HG03108 (cell line): Measurements from ENCODE around the gene KRTAP26-1.

ENCODE experiments used
- ATAC-seq: cut with Tn5 transposase; IDR thresholded peaks from one replicate; pipeline ENCODE4 v1.9.1; 2021; ENCODE audit warnings: moderate library complexity; ENCODE audit not compliant: unreplicated experiment

The KRTAP26-1 gene

GRCh38 chr21:30271611-30272010 lies 48.5 kb downstream of the KRTAP26-1 start:
- ATAC-seq = no peak

DNA sequence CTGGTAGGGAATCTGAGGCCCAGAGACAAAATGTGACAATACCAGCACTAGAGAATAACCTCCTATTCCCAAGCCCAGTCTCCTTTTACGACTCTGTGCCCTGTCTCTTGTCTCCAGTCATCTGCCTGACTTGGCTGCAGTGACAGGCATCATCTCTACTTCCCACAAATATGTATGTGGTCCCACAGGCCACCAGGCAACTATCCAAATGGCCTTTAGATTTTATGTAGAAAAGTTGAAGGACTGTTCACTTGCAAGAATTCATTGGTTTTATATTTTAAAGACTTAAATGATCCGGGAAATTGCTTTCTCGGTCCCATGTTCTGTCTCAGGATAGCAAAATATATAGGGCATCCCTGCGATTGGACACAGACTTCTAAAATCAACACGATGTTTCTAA lies 49.0 kb downstream of the KRTAP26-1 start:
- ATAC-seq = no peak

DNA sequence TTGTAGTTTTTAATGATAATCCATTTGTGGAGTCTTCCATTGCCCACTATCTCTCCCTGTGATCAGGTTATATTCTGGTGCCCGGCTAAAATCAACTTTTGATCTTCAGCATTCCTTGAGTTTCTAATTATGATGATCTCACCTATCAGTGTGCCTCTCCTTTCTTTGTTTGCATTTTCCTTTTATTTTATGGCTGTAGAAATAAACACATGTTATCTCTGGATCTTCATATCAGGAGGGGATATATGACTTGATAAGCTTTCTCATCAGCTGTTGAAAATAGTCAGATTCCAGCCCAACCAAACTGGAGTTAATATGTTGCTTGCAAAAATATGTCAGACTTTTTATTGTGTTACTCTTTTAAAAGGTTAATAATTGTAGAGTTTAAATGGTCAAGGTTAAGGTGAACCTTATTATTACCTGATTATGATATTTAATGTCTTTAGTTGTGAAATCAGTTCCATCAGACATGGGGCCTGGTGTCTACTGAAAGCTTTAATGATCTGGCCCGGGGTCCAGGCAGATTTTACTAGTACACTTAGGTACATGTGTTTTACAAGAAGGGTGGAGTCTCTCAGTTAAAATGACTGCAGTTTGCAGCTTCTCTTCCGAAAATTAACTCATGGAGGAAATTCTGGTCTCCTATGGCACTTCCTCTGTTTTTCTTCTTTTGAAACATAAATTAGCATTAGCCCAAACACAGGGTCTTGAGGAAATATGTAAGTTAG lies 50.1 kb downstream of the KRTAP26-1 start:
- no peak for ATAC-seq
